ENCODE measurements around the gene PRKN. TPM values are rescaled to one million over a fixed set of nuclear protein-coding genes. Genes with fewer than 3 reads are reported as not detected.

The PRKN gene
- total RNA-seq, 1 donor from 2014 or later: not detected

GRCh38 chr6:162200945-162201690 is 526.4 kb downstream of the PRKN start:
- H3K36me3 Mint-ChIP-seq (ENCODE audit: low read depth): no peaks in the 10 kb centered on the region
- H3K4me3 Mint-ChIP-seq (ENCODE audit: low read depth): no peak overlapping the region
- no peaks in the 10 kb centered on the region for H3K9me3 Mint-ChIP-seq
- no peak overlapping the region for H3K27ac Mint-ChIP-seq
- intact Hi-C loops (cut with micrococcal nuclease): no loop called here
- DNase-seq (ENCODE audit: low spot score): no peak
- H3K27me3 Mint-ChIP-seq (ENCODE audit: low read depth): no peaks in the 10 kb centered on the region
- H3K4me1 Mint-ChIP-seq (ENCODE audit: low read depth): no peaks in the 10 kb centered on the region

- Mint-ChIP-seq H3K36me3 (ENCODE audit: low read depth) (no peaks in the 10 kb centered on the region), H3K27me3 (ENCODE audit: low read depth) (no peaks in the 10 kb centered on the region), H3K4me3 (ENCODE audit: low read depth) (no peak overlapping the region), H3K27ac (no peak overlapping the region), H3K9me3 (no peaks in the 10 kb centered on the region), H3K4me1 (ENCODE audit: low read depth) (no peaks in the 10 kb centered on the region)
- DNase-seq (ENCODE audit: low spot score): no peak
- intact Hi-C loops (cut with micrococcal nuclease): no loop called here
These were observed 527.5 kb downstream of the PRKN start for GRCh38 chr6:162200041-162200440.

DNA sequence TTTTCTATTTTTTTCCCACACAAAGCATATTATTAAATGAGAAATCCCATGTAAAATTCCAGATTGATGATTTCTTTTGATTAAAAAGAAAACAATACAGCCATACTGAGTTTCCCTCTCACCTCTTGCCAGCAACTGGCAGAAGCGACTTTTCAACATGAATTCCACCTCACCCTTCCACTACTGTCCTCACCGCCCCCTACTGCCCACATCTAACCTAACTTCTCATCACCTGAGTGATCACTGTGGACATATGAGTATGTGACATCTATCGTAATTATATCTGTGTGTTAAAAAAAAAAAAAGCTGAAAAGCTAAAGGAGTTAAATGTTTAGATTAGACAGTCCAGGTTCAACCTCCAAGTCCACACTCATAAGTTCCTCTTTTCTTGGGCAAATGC is 528.6 kb downstream of the PRKN start:
- Mint-ChIP-seq H3K9me3 (no peaks in the 10 kb centered on the region), H3K4me1 (ENCODE audit: low read depth) (no peaks in the 10 kb centered on the region), H3K27me3 (ENCODE audit: low read depth) (no peaks in the 10 kb centered on the region), H3K27ac (no peak overlapping the region), H3K36me3 (ENCODE audit: low read depth) (no peaks in the 10 kb centered on the region), H3K4me3 (ENCODE audit: low read depth) (no peak overlapping the region)
- intact Hi-C loops (cut with micrococcal nuclease): loop anchor here (2.0 kb wide), 1 partner anchor 450 kb away; no protein-coding TSS in a partner anchor
- no peak for DNase-seq (ENCODE audit: low spot score)

DNA sequence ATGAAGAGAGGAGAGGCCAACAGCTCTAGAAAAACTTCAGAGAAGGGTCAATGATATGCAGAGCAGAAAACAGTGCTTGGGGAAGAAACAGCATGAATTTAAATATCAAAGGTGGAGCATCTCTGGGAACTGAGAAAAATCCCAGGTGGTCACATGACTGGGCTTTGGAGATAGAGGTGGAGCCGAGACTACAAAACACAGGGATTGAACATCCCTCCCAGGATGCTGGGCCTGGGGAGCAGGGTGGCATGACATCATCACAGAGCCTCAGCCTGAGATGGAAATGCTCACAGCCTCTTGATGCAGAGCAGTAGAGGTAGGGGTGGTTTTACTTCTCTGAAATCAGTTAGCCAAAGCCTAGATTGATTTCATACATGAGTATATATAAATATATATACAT is 529.5 kb downstream of the PRKN start:
- intact Hi-C loops (cut with micrococcal nuclease): loop anchor here (2.0 kb wide), 1 partner anchor 449 kb away; no protein-coding TSS in a partner anchor
- H3K9me3 Mint-ChIP-seq: no peaks in the 10 kb centered on the region
- no peak overlapping the region for H3K4me3 Mint-ChIP-seq (ENCODE audit: low read depth)
- H3K4me1 Mint-ChIP-seq (ENCODE audit: low read depth): no peaks in the 10 kb centered on the region
- H3K27ac Mint-ChIP-seq: no peak overlapping the region
- H3K36me3 Mint-ChIP-seq (ENCODE audit: low read depth): no peaks in the 10 kb centered on the region
- no peaks in the 10 kb centered on the region for H3K27me3 Mint-ChIP-seq (ENCODE audit: low read depth)
- no peak for DNase-seq (ENCODE audit: low spot score)

DNA sequence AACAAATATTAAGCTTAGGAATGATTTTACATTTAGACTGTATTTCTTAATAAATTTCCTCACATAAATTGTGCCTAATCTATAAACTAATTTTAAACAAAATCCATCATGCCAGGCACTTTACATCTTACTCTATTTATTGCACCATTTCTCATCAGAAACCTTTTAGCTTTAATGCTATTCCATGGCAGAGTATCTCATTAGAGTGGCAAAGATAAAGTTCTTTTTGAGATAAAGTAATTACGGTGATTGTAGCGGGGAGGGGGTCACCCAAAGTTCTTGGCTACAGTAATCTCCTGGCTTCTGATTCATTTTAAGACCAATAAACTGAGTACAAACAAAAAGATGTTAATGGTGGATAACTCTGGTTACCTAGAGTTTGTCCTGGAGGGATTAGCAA is 532.1 kb downstream of the PRKN start:
- Mint-ChIP-seq H3K36me3 (ENCODE audit: low read depth) (no peaks in the 10 kb centered on the region), H3K4me1 (ENCODE audit: low read depth) (no peaks in the 10 kb centered on the region), H3K27ac (no peak overlapping the region), H3K4me3 (ENCODE audit: low read depth) (no peak overlapping the region), H3K9me3 (no peaks in the 10 kb centered on the region), H3K27me3 (ENCODE audit: low read depth) (no peaks in the 10 kb centered on the region)
- no peak for DNase-seq (ENCODE audit: low spot score)
- intact Hi-C loops (cut with micrococcal nuclease): no loop called here

- intact Hi-C loops (cut with micrococcal nuclease): no loop called here
- H3K4me3 Mint-ChIP-seq (ENCODE audit: low read depth): no peak overlapping the region
- H3K27ac Mint-ChIP-seq: no peak overlapping the region
- no peak for DNase-seq (ENCODE audit: low spot score)
- H3K36me3 Mint-ChIP-seq (ENCODE audit: low read depth): no peaks in the 10 kb centered on the region
- no peaks in the 10 kb centered on the region for H3K4me1 Mint-ChIP-seq (ENCODE audit: low read depth)
- H3K9me3 Mint-ChIP-seq: no peaks in the 10 kb centered on the region
- H3K27me3 Mint-ChIP-seq (ENCODE audit: low read depth): no peaks in the 10 kb centered on the region
These were observed 536.6 kb downstream of the PRKN start for GRCh38 chr6:162190981-162191380.

DNA sequence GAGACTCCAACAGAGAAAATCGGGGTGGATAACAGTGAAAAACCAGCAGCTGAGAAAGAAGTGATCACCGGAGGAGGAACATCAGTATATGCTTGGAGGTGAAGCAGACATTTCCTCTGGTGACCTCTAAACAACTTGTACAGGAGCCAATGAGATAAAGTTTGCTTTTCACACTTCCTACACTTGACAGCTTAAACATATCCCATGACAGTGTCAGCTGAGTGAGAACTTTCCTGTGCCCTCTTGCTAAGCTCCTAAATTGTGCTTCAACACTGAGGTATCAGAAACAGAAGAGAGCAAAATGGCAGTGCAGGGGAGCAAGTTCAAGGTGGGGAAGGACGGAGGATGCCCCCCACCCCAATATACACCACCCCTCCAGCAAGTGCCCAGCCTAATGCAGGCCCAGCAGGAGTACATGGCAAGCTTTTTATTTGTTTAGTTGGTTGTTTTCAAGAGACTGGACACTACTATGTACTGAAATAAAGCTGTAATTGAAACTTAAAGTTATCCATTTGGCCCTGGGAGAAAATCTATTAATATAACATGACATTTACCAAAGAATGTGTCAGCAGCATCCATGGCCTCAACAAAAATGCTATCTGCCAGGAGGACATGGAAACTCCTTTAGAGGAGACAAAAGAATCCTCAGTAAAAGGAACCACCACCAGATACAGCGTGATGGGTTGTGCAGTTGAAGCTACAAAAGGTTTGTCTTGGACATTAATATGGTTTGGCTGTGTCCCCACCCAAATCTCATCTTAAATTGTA is 540.2 kb downstream of the PRKN start:
- intact Hi-C loops (cut with micrococcal nuclease): no loop called here
- H3K4me1 Mint-ChIP-seq (ENCODE audit: low read depth): peaks cover 1% of the 10 kb centered on the region
- no peak overlapping the region for H3K27ac Mint-ChIP-seq
- H3K4me3 Mint-ChIP-seq (ENCODE audit: low read depth): no peak overlapping the region
- H3K36me3 Mint-ChIP-seq (ENCODE audit: low read depth): no peaks in the 10 kb centered on the region
- no peaks in the 10 kb centered on the region for H3K9me3 Mint-ChIP-seq
- no peaks in the 10 kb centered on the region for H3K27me3 Mint-ChIP-seq (ENCODE audit: low read depth)
- DNase-seq (ENCODE audit: low spot score): no peak

DNA sequence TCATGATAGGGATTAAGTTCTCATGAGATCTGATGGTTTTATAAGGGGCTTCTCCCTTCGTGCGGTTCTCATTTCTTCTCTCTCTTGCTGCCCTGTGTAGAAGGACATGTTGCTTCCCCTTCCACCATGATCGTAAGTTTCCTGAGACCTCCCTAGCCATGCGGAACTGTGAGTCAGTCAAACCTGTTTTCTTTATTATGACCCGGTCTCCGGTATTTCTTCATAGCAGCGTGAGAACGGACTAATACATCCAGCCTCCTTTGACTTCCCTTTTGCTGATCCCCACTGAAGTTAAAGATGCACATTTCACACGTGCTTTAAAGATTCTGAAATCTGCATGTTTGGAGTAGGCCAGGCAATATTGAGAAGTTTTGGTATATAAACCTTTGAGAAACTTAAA is 543.1 kb downstream of the PRKN start:
- no peaks in the 10 kb centered on the region for H3K27me3 Mint-ChIP-seq (ENCODE audit: low read depth)
- peaks cover 15% of the 10 kb centered on the region for H3K4me1 Mint-ChIP-seq (ENCODE audit: low read depth)
- H3K4me3 Mint-ChIP-seq (ENCODE audit: low read depth): no peak overlapping the region
- H3K36me3 Mint-ChIP-seq (ENCODE audit: low read depth): no peaks in the 10 kb centered on the region
- H3K9me3 Mint-ChIP-seq: no peaks in the 10 kb centered on the region
- H3K27ac Mint-ChIP-seq: no peak overlapping the region
- no peak for DNase-seq (ENCODE audit: low spot score)
- intact Hi-C loops (cut with micrococcal nuclease): loop anchor here (5.0 kb wide), 1 partner anchor 792 kb away; no protein-coding TSS in a partner anchor

DNA sequence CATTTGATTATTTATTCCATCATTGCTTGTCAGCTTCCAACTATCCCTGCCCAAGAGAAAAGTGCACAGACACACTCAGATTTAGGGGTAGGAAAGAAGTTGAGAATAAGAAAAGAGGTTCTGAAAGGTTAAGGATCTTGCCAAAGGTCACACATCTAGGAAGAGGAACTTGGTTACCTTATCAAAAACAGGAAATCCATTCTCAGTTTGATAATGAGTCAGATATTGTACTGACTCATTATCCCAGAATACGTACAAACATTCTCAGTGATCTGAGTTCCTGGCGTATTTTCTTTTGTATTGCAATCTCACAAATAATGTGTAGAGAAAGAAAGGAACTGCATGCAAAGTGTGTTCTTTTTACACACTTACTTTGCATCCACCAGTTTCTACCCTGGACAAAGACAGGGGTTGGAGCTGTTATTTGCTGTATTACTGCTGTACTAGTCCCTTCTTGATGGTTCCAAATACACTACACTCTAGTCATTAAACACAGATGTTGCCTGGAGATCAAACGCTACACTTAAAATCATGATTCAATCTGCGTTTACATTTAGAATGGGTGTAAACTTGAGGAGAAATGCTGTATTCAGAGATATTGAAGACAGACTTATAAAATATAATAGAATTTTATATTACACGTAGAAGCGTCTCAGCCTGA is 545.7 kb downstream of the PRKN start:
- no peak for DNase-seq (ENCODE audit: low spot score)
- intact Hi-C loops (cut with micrococcal nuclease): loop anchor here (1.0 to 5.0 kb wide), 2 partner anchors 152 to 790 kb away; no protein-coding TSS in a partner anchor
- Mint-ChIP-seq H3K4me3 (ENCODE audit: low read depth) (no peak overlapping the region), H3K27ac (no peak overlapping the region), H3K36me3 (ENCODE audit: low read depth) (no peaks in the 10 kb centered on the region), H3K9me3 (no peaks in the 10 kb centered on the region), H3K27me3 (ENCODE audit: low read depth) (no peaks in the 10 kb centered on the region), H3K4me1 (ENCODE audit: low read depth) (peaks cover 19% of the 10 kb centered on the region)

DNA sequence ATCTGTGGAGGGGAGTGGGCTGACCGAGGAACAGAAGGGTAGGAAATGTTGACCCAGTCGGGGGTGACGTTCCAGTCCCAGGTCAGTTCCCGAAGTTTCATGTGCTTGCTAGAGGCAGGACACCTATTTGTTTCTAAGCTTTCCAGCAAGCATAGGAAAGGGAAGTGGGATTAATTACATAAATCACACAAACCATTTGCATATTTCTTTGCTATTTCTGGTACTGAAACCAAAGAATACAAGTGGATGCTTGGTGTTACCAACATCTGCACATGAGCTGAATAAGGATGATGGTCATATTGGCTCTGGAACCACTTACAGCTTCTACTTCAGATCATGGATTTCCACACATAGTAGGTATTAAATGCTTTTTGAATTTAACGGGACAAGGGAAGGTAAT is 546.5 kb downstream of the PRKN start:
- H3K27me3 Mint-ChIP-seq (ENCODE audit: low read depth): no peaks in the 10 kb centered on the region
- intact Hi-C loops (cut with micrococcal nuclease): loop anchor here (1.0 to 5.0 kb wide), 2 partner anchors 151 to 789 kb away; no protein-coding TSS in a partner anchor
- H3K36me3 Mint-ChIP-seq (ENCODE audit: low read depth): no peaks in the 10 kb centered on the region
- H3K4me3 Mint-ChIP-seq (ENCODE audit: low read depth): no peak overlapping the region
- peaks cover 19% of the 10 kb centered on the region for H3K4me1 Mint-ChIP-seq (ENCODE audit: low read depth)
- no peak overlapping the region for H3K27ac Mint-ChIP-seq
- no peak for DNase-seq (ENCODE audit: low spot score)
- H3K9me3 Mint-ChIP-seq: no peaks in the 10 kb centered on the region

GRCh38 chr6:162179196-162179951 is 548.2 kb downstream of the PRKN start:
- Mint-ChIP-seq H3K27me3 (ENCODE audit: low read depth) (no peaks in the 10 kb centered on the region), H3K27ac (no peak overlapping the region), H3K9me3 (no peaks in the 10 kb centered on the region), H3K4me3 (ENCODE audit: low read depth) (no peak overlapping the region), H3K4me1 (ENCODE audit: low read depth) (peaks cover 19% of the 10 kb centered on the region), H3K36me3 (ENCODE audit: low read depth) (no peaks in the 10 kb centered on the region)
- intact Hi-C loops (cut with micrococcal nuclease): no loop called here
- no peak for DNase-seq (ENCODE audit: low spot score)

DNA sequence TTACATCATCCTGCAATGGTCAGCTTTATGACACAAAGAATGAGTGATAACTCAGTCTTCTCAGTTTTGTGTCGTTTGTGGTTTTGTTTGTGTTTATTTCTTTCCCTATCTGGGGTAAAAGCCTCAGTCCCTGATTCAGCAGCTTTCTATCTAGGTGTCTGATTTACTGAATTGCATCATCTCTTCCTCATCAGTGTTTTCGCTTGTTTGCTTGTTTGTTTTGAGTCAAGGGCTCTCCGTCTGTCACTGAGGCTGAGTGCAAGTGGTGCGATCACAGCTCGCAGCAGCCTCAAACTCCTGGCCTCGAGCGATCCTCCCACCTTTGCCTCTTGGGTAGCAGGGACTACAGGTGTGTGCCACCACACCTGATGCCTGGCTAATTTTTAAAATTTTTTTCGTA is 548.9 kb downstream of the PRKN start:
- Mint-ChIP-seq H3K4me1 (ENCODE audit: low read depth) (peaks cover 19% of the 10 kb centered on the region), H3K36me3 (ENCODE audit: low read depth) (no peaks in the 10 kb centered on the region), H3K9me3 (no peaks in the 10 kb centered on the region), H3K27me3 (ENCODE audit: low read depth) (no peaks in the 10 kb centered on the region), H3K27ac (no peak overlapping the region), H3K4me3 (ENCODE audit: low read depth) (no peak overlapping the region)
- no peak for DNase-seq (ENCODE audit: low spot score)
- intact Hi-C loops (cut with micrococcal nuclease): no loop called here
